GM19467 (cell line): ENCODE measurements around the gene SEC24D.
"Not testable (repeated sequence)": the region's sequence is repeated elsewhere in the genome, so short reads cannot be mapped to it uniquely, and the experiment has no call there.

Experiments
- ATAC-seq: cut with Tn5 transposase; IDR thresholded peaks from one replicate; pipeline ENCODE4 v1.9.1; 2021; ENCODE audit warnings: mild to moderate bottlenecking, moderate library complexity; ENCODE audit not compliant: unreplicated experiment

The SEC24D gene

GRCh38 chr4:118835571-118836300 is at the start of gene SEC24D:
Gene SEC24D (minus strand): TSS chr4:118836126. CDS start chr4:118833696, 2,430 bp downstream.
- peak; percentile 69 for ATAC-seq

- no peak for ATAC-seq
These were observed 48.8 kb upstream of the SEC24D start for GRCh38 chr4:118884716-118885115.

- no peak for ATAC-seq
These were observed 47.9 kb upstream of the SEC24D start for GRCh38 chr4:118883861-118884260.

GRCh38 chr4:118881512-118882146 is 45.7 kb upstream of the SEC24D start:
- no peak for ATAC-seq

GRCh38 chr4:118879409-118879808 is 43.5 kb upstream of the SEC24D start:
- no peak for ATAC-seq

- not testable (repeated sequence) for ATAC-seq
These were observed 42.6 kb upstream of the SEC24D start for GRCh38 chr4:118878507-118878906.

- ATAC-seq: no peak
These were observed 41.9 kb upstream of the SEC24D start for GRCh38 chr4:118877797-118878196.

- ATAC-seq: no peak
These were observed 36.3 kb upstream of the SEC24D start for GRCh38 chr4:118872181-118872580.

GRCh38 chr4:118869808-118870342 is 33.9 kb upstream of the SEC24D start:
- ATAC-seq: no peak

- ATAC-seq: no peak
These were observed 31.6 kb upstream of the SEC24D start for GRCh38 chr4:118867311-118868067.

GRCh38 chr4:118866442-118866841 is 30.5 kb upstream of the SEC24D start:
- no peak for ATAC-seq

GRCh38 chr4:118865091-118865708 is 29.3 kb upstream of the SEC24D start:
- ATAC-seq: peak; percentile 82

GRCh38 chr4:118858779-118859178 is 22.9 kb upstream of the SEC24D start:
- ATAC-seq: no peak

GRCh38 chr4:118857760-118858159 is 21.8 kb upstream of the SEC24D start:
- no peak for ATAC-seq

- ATAC-seq: peak; percentile 83
These were observed 14.7 kb upstream of the SEC24D start for GRCh38 chr4:118850488-118851173.

- ATAC-seq: no peak
These were observed 14.1 kb upstream of the SEC24D start for GRCh38 chr4:118849867-118850487.

GRCh38 chr4:118848901-118849300 is 13.0 kb upstream of the SEC24D start:
- no peak for ATAC-seq

GRCh38 chr4:118848242-118848641 is 12.3 kb upstream of the SEC24D start:
- ATAC-seq: no peak

GRCh38 chr4:118846979-118847378 is 11.1 kb upstream of the SEC24D start:
- ATAC-seq: no peak

GRCh38 chr4:118845552-118846050 is 9.7 kb upstream of the SEC24D start:
- ATAC-seq: no peak
